22Rv1 (cell line): ENCODE results near the gene GRAMD1B.

ENCODE experiments used
- H3K27ac ChIP-seq: fragments of 450-650 bp; 2 replicates; pipeline ENCODE4 v1.5.1; 2017
- CTCF ChIP-seq: fragments of 450-650 bp; IDR thresholded peaks from 2 replicates; pipeline ENCODE4 v1.5.1; 2017; ENCODE audit warnings: mild to moderate bottlenecking
- ZFX ChIP-seq: fragments of 450-650 bp; IDR thresholded peaks from 2 replicates; pipeline ENCODE4 v1.6.1; 2017; ENCODE audit warnings: antibody characterized with exemption, borderline replicate concordance

The GRAMD1B gene

GRCh38 chr11:123640677-123641494, 210.8 kb downstream of the GRAMD1B start:
- no peak overlapping the region for H3K27ac ChIP-seq
- TF ChIP-seq ZFX (no peak), CTCF (peak; percentile 84)

- H3K27ac ChIP-seq: no peak overlapping the region
- TF ChIP-seq ZFX: no peak
- TF ChIP-seq CTCF: no peak
Measured at GRCh38 chr11:123641495-123641840, 211.4 kb downstream of the GRAMD1B start.

GRCh38 chr11:123642435-123642834, 212.4 kb downstream of the GRAMD1B start:
- H3K27ac ChIP-seq: no peak overlapping the region
- TF ChIP-seq ZFX (no peak), CTCF (no peak)

- TF ChIP-seq CTCF (no peak), ZFX (no peak)
Measured at GRCh38 chr11:123645286-123645975, 215.4 kb downstream of the GRAMD1B start.

GRCh38 chr11:123650901-123651300, 220.8 kb downstream of the GRAMD1B start:
- H3K27ac ChIP-seq: no peak overlapping the region
- TF ChIP-seq CTCF: no peak
- TF ChIP-seq ZFX: no peak

More at GRCh38 chr11:123645286-123645975, 215.4 kb downstream of the GRAMD1B start:
- no peak overlapping the region for H3K27ac ChIP-seq

- no peak overlapping the region for H3K27ac ChIP-seq
- TF ChIP-seq ZFX: no peak
- TF ChIP-seq CTCF: no peak
Measured at GRCh38 chr11:123652599-123652998, 222.5 kb downstream of the GRAMD1B start.

GRCh38 chr11:123653483-123653826, 223.4 kb downstream of the GRAMD1B start:
- no peak for TF ChIP-seq CTCF
- TF ChIP-seq ZFX: no peak
- no peak overlapping the region for H3K27ac ChIP-seq
